HG03280 (cell line): ENCODE results near the gene ZNF316.

Experiments used
- ATAC-seq: cut with Tn5 transposase; IDR thresholded peaks from one replicate; pipeline ENCODE4 v1.9.1; 2021; ENCODE audit warnings: mild to moderate bottlenecking, moderate library complexity; ENCODE audit not compliant: unreplicated experiment

ZNF316 gene

DNA sequence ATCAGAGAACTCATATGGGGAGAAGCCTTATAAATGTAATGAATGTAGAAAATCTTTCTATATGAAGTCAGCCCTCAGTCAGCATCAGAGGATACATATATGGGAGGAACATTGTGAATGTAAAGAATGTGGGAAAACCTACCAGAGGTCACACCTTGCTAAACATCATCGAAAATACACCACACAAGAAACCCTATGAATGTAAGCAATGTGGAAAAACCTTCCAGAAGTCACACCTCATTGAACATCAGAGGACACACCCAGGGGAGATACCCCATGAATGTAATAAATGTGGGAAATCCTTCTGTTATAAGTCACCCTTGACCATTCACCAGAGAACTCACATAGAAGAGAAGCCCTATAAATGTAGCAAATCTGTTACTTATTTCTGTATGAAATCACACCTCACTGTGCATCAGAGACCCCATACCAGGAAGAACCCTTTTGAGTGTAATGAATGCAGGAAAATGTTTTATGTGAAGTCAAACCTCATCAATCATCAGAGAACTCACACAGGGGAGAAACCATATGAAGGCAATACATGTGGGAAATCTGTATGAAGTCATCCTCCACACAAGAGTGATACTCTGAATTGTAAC lies 38.8 kb downstream of the ZNF316 start:
- ATAC-seq, result no peak

DNA sequence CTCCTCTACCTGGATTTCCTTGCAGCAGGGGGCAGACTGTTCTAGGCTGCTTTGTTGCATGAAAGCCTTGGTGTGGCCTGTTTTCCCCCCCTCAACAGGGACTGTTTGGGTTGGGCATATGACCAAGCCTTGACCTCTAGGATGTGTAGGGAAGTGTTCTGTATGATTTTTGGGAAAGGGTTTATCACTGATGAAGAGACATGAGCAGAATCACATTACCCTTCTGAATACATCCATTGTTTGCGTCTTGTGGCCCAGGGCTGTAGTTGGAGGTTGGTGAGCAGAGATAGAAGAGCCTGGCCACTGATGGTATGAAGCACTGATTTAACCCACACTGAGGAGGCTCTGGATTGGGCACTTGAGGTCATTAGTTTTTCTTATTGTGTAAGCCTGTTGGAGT lies 43.0 kb downstream of the ZNF316 start:
- no peak for ATAC-seq

DNA sequence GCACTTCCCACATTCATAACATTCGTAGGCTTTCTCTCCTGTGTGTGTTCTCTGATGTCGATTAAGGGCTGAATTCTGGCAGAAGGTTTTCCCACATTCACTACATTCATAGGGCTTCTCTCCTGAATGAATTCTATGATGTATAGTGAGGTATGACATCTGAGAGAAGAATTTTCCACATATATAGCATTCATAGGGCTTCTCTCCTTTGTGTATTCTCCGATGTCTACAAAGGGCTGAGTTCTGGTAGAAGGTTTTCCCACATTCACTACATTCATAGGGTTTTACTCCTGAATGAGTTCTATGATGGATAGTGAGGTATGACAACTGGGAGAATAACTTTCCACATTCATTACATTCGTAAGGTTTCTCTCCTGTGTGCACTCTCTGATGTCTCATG lies 54.0 kb downstream of the ZNF316 start:
- no peak for ATAC-seq

DNA sequence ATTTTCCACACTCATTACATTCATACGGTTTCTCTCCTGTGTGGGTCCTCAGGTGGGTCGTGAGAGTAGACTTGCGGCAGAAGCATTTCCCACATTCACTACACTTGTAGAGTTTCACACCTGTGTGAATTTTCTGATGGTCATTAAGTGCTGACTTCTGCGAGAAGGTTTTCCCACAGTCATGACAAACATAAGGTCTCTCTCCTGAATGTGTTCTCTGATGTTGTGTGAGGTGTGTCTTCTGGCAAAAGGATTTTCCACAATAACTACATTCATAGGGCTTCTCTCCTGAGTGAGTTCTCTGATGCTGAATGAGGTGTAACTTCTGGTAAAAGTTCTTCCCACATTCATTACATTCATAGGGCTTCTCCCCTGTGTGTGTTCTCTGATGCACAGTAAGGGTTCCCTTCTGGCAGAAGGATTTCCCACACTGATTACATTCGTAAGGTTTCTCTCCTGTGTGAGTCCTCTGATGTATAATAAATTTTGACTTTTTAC lies 54.5 kb downstream of the ZNF316 start:
- no peak for ATAC-seq

DNA sequence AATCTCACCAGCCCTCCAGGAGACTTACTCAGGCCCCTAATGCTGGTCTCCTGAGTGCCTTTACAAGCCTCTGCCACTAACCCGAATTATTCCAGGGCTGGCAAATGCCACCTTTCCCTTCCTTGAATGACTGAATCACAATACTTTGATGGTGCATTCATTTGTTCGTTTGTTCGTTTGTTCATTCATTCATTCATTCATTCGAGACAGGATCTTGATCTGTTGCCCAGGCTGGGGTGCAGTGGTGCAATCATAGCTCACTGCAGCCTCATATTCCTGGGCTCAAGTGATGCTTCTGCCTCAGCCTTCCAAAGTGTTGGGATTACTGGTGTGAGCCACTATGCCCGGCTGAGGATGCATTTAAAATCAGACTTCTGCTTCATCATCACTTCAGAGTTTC lies 63.7 kb downstream of the ZNF316 start:
- no peak for ATAC-seq

DNA sequence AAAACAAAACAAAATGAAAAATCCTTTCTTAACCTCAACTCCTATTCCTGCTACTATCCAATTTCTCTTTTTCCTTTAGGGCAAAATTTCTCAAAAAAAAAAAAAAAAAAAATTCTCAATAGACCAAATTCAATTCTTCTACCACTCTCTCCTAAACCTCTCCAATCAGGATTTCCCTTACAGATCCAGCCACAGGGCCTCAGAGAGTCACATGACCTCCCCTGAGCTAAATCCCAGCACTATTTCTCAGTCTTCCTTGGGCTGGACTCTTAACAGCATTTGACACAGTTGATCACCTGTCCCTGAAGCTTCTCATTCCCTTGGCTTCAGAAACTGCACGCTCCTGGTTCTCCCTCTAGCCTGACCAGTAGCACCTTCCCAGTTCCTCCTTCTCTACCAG lies 64.7 kb downstream of the ZNF316 start:
- no peak for ATAC-seq
